Peyer's patch (tissue), 4 donors: ENCODE measurements around the gene CLDN7.

Experiments
- POLR2A ChIP-seq, 2 donors: fragments of 450-650 bp; IDR thresholded peaks; one replicate each; pipeline ENCODE4 v1.5.1; 2017; ENCODE audit warnings: antibody characterized with exemption in 2 of 2, mild to moderate bottlenecking in 2 of 2, moderate library complexity in 2 of 2
- TF ChIP-seq, protein P1 (sequence below), 6 experiments: fragments of 450-650 bp in 4 of 6; fragments of 200-600 bp in 2 of 6; sonication (generic) in 1 of 6; IDR thresholded peaks; one replicate each; pipeline ENCODE4 v1.5.1; 2017 to 2019; ENCODE audit warnings: antibody characterized with exemption in 6 of 6, mild to moderate bottlenecking in 3 of 6, moderate library complexity in 1 of 6

DNA sequence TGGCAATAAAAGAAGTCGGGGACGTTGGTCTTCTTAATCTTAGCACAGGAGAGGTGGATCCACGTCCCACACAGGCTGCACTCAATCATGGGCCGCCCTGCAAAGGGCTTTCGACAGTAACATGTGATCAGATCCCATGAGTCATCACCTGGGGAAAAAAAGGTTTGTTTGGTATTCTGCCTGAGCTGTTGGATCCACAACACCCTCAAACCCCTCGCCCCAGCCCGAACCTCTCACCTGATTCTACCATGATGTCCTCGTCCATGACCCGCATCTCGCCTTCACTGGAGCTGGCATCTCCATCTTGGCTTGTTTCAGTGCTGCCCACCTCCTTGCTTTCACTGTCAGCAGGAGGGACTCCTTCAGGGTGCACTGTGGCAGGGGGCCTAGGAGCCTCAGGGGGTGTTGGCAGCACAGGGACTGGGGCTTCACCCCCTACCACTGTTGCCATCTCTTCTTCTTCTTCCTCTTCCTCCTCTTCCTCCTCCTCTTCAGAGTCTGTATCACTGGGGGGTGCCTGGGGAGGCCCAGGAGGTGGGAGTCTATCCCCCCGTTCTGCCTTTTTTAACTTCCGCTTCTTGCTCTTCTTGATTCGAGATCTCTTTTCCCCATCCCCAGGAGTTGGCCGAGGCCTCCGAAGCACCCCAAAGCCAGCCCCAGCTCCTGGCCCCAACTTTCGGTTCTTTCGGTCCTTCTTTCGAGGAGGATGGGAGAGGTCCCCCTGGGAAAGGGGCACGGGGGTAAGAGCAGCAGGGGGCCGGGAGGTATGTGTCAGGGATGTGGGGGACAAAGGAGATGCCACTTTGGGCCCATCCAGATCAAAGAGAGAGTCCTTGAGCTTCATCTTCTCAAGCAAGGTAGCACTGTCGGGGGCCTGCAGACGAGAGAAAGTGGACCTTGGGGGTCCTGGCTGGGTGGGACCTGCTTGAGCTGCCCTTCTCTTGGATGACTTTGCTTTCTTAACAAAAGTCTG, 26.3 kb downstream of the CLDN7 start:
- TF ChIP-seq, protein P1, sequence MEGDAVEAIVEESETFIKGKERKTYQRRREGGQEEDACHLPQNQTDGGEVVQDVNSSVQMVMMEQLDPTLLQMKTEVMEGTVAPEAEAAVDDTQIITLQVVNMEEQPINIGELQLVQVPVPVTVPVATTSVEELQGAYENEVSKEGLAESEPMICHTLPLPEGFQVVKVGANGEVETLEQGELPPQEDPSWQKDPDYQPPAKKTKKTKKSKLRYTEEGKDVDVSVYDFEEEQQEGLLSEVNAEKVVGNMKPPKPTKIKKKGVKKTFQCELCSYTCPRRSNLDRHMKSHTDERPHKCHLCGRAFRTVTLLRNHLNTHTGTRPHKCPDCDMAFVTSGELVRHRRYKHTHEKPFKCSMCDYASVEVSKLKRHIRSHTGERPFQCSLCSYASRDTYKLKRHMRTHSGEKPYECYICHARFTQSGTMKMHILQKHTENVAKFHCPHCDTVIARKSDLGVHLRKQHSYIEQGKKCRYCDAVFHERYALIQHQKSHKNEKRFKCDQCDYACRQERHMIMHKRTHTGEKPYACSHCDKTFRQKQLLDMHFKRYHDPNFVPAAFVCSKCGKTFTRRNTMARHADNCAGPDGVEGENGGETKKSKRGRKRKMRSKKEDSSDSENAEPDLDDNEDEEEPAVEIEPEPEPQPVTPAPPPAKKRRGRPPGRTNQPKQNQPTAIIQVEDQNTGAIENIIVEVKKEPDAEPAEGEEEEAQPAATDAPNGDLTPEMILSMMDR (IDR thresholded peaks at IDR 0.05) = no peak
- TF ChIP-seq POLR2A (IDR thresholded peaks at IDR 0.05) = no peak
